Measurements from ENCODE around the gene TMEM8B. TPM values are rescaled to one million over a fixed set of nuclear protein-coding genes. Genes with fewer than 3 reads are reported as not detected.

The TMEM8B gene
- total and polyA plus RNA-seq, 9 of the 15 experiments (the other 6 are each of a cell fraction or from before 2014, with no cell fraction given), result 0.01 to 2.2 (median 1.1) TPM

DNA sequence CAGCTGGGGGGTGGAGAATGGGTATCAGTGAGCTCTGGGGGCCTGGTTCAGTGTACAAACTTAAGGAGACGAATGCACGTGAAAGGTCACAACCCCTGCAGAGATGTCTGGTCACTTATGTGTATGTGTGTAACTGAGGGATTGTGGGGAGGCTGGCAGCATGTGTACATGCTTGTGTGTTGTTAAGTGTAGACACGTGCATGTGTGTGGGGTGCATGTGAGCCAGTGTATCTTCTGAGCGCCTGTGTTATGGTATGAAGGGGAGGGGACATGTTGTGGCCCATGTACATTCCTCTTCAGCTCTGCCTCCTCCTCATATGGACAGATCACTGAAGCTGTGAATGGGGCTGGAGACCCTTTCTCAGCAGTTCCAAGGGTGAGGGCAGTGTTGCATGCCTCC lies 2.0 kb downstream of the TMEM8B start (continued):
- TF ChIP-seq MYNN (IDR thresholded peaks at IDR 0.05) (no peak), MYNN (CRISPR knock-in tag; IDR thresholded peaks at IDR 0.05) (no peak), NR0B1 (IDR thresholded peaks at IDR 0.05; ENCODE audit: partially characterized antibody) (no peak), NR4A1 (CRISPR knock-in tag; IDR thresholded peaks at IDR 0.05) (no peak), NR4A1 (tag; IDR thresholded peaks at IDR 0.05) (no peak)

DNA sequence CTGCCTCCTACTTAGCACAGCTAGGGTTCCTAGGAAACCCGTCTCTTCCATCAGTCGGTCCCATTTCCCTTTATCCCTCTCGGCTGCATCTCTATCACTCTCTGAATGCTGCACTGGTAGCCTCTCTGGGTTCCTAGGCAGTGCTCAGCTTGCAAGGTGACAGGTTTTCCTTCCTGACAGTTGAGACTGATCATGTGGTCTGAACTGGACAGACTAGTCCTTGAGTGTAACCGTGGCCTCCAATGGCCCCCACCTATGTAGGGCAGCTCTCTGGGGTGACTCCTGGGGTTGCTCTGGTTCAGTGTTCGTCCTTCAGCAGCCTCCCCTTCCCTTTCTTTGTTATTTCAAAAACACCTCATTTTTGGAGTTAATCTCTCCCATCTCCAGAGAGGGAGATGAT lies 3.8 kb downstream of the TMEM8B start:
- Histone ChIP-seq H3K27ac (ENCODE audit: extremely low read depth, low read depth, low read length) (no peak overlapping the region), H3K27me3 (ENCODE audit: control insufficient read depth in 2 of 2, insufficient read depth in 2 of 2, low read length in 2 of 2) (no peaks in the 10 kb centered on the region), H3K4me1 (replicated peaks in 1 of 2; ENCODE audit: control insufficient read depth in 2 of 2, insufficient read depth in 2 of 2, low read length in 2 of 2) (peaks cover 7 to 18% of the 10 kb centered on the region in 2 experiments; a peak in 4 of 5 replicates), H3K4me2 (ENCODE audit: insufficient read depth, low read length) (no peak overlapping the region), H3K36me3 (ENCODE audit: control insufficient read depth, insufficient read depth, low read length) (no peaks in the 10 kb centered on the region), H3K4me3 (no peak overlapping the region), H3K9me1 (ENCODE audit: control insufficient read depth, insufficient read depth, low read length) (no peaks in the 10 kb centered on the region), H3K79me2 (ENCODE audit: control insufficient read depth, insufficient read depth, low read length) (no peaks in the 10 kb centered on the region), H3K9ac (ENCODE audit: insufficient read depth in 1 of 2, low read depth in 2 of 2, low read length in 2 of 2) (no peak overlapping the region), H2AFZ (ENCODE audit: low read depth, low read length) (no peak overlapping the region), H3K9me3 (replicated peaks; ENCODE audit: control insufficient read depth, insufficient read depth, low read depth, low read length) (no peaks in the 10 kb centered on the region), H4K20me1 (replicated peaks; ENCODE audit: control insufficient read depth, insufficient read depth, low read length) (no peaks in the 10 kb centered on the region)
- BruUV-seq (replicated peaks), result no TSS peak
- in situ Hi-C loops (cut with MboI), result no loop called here
- DNase-seq (ENCODE audit: extremely low read depth in 1 of 4, low spot score in 3 of 4) (no peak), ATAC-seq (no peak), FAIRE-seq (no peak)
- ChIA-PET POLR2A (interaction anchor here (0.5 to 1.0 kb wide), 5 partner anchors 12 to 298 kb away, joined by 3 read pairs; no protein-coding TSS in a partner anchor), CTCF (ENCODE audit: low intra/inter-chr PET ratio) (no interaction called here)
- 30% methylated on average over 4 of the region's 5 CpGs for WGBS (ENCODE audit: insufficient coverage, low coverage, missing lambda C conversion rate)
- intact Hi-C loops (cut with micrococcal nuclease), result no loop called here
- TF ChIP-seq E2F1 (CRISPR knock-in tag; IDR thresholded peaks at IDR 0.05), result no peak
- TF ChIP-seq, protein P1, sequence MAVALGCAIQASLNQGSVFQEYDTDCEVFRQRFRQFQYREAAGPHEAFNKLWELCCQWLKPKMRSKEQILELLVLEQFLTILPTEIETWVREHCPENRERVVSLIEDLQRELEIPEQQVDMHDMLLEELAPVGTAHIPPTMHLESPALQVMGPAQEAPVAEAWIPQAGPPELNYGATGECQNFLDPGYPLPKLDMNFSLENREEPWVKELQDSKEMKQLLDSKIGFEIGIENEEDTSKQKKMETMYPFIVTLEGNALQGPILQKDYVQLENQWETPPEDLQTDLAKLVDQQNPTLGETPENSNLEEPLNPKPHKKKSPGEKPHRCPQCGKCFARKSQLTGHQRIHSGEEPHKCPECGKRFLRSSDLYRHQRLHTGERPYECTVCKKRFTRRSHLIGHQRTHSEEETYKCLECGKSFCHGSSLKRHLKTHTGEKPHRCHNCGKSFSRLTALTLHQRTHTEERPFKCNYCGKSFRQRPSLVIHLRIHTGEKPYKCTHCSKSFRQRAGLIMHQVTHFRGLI (CRISPR knock-in tag; IDR thresholded peaks at IDR 0.05), result no peak
